GM23248 (cell line): ENCODE measurements around the gene KLHL14.

Experiments used
- EZH2 ChIP-seq: fragments of 200-600 bp; sonication (generic); IDR thresholded peaks from 2 replicates; pipeline ENCODE4 v1.6.1; 2018; ENCODE audit warnings: antibody characterized with exemption, mild to moderate bottlenecking; ENCODE audit not compliant: insufficient read depth, poor library complexity, severe bottlenecking
- EZH2phosphoT487 ChIP-seq: fragments of 200-600 bp; sonication (generic); IDR thresholded peaks from 2 replicates; pipeline ENCODE4 v1.6.1; 2018; ENCODE audit warnings: antibody characterized with exemption, moderate library complexity, mild to moderate bottlenecking, low read depth; ENCODE audit not compliant: insufficient read depth

DNA sequence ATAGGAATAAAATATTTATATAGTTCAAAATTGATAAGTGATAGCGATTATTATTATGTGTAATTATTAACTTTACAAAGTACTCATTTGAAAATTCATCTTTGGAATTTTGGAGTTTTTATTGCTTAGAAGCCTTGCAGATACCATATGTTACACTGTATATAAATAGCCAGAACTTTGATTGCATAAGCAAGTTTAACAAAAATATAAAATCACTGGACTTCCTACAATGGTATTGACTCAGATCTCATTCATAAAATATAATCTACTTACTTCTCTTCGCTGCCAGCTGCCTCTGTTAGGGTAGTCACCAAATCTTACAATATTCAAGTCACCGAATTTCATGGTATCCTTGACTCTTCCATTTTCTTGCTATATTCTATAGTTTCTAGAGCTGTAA, 22.5 kb downstream of the KLHL14 start:
- no peak for TF ChIP-seq EZH2
- TF ChIP-seq EZH2phosphoT487, result no peak
